OCI-LY7 (cell line): ENCODE measurements around the gene TPH2.

ENCODE experiments used
- CTCF ChIP-seq: fragments of 200-600 bp; sonication (generic); conservative IDR thresholded peaks from 2 replicates; pipeline ENCODE4 v1.5.1; 2014; ENCODE audit warnings: mild to moderate bottlenecking, antibody characterized with exemption, low read length, moderate library complexity, mixed read lengths
- EZH2phosphoT487 ChIP-seq: fragments of 200-600 bp; sonication (generic); IDR thresholded peaks from 2 replicates; pipeline ENCODE4 v1.6.1; 2018; ENCODE audit warnings: low read depth, borderline replicate concordance, mild to moderate bottlenecking, mixed run types, antibody characterized with exemption, low read length, moderate library complexity, mixed read lengths

- TF ChIP-seq CTCF (no peak), EZH2phosphoT487 (no peak)
Measured at GRCh38 chr12:72077111-72077820, 138.6 kb downstream of the TPH2 start.
